HG03565 (cell line): ENCODE data around the gene MORF4L1.
A peak's percentile ranks its signal among the peaks of the same experiment; 100 is the strongest.
"Not testable (repeated sequence)": the region's sequence is repeated elsewhere in the genome, so short reads cannot be mapped to it uniquely, and the experiment has no call there.

Source experiments
- ATAC-seq: cut with Tn5 transposase; IDR thresholded peaks from one replicate; pipeline ENCODE4 v1.9.1; 2021; ENCODE audit warnings: mild to moderate bottlenecking, moderate library complexity; ENCODE audit not compliant: unreplicated experiment

MORF4L1 gene

DNA sequence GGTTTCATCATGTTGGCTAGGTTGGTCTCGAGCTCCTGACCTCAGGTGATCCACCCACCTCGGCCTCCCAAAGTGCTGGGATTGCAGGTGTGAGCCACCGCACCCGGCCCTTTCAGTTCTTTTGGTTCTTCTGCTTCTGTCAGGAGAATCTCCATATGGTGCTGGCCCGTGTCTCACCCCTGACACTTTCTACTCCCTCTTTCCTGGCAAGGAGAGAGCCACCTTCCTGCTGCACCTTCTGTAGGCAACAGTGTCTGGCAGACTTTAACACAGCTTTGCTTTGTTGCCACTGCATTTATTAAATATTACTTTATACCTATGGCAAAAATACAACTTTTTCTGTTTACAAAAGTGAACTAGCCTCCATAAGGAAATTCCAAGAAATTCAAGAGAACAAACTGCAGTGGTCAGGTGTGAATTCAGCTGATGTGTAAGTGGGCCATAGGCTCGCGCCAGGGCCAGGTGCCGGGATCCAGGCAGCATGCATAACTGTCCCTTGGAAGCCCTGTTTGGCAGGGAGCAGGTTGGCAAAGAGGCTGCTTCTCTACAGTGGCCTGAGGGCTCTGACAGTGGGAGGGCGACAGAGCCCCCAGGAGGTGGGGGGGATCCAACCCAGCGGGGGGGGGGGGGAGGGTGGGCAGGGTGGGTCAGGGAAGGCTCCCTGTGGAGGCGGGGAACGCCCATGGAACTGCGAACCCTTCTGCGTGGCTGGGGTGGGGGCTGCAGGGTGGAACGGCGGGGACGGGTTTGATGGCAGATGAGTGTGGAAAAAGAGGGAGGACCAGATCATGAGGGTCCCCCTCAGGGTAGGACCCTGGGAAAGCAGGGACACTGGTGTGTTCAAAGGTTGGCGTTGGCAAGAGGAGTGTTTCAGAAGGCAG, 51.0 kb downstream of the MORF4L1 start:
- ATAC-seq = no peak

DNA sequence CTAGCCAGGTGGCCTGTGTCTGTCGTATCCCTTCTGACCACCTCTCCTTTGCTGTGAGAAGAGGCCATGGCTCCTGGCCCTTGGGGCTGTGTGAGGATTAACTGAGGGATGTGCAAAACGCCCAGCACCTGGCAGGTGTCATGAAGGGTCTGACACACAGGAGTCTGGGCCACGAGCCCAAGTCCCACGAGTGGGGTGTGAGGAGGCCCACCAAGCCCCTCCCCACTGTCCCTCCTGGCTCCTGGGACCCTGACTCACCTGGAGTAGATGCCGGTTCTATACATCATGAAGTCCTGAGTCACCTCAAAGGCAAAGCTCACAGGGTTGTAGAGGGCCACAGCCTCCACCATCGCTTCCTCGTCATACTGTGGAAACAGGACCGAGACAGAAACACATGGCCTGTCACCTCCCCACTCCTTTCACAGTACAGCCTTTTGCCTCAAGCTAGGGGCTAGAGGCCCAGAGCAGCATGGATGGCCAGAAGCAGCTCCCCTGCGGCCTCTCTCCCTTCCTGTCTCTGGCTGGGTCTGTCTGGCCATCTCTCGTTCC, 52.5 kb downstream of the MORF4L1 start:
- no peak for ATAC-seq

DNA sequence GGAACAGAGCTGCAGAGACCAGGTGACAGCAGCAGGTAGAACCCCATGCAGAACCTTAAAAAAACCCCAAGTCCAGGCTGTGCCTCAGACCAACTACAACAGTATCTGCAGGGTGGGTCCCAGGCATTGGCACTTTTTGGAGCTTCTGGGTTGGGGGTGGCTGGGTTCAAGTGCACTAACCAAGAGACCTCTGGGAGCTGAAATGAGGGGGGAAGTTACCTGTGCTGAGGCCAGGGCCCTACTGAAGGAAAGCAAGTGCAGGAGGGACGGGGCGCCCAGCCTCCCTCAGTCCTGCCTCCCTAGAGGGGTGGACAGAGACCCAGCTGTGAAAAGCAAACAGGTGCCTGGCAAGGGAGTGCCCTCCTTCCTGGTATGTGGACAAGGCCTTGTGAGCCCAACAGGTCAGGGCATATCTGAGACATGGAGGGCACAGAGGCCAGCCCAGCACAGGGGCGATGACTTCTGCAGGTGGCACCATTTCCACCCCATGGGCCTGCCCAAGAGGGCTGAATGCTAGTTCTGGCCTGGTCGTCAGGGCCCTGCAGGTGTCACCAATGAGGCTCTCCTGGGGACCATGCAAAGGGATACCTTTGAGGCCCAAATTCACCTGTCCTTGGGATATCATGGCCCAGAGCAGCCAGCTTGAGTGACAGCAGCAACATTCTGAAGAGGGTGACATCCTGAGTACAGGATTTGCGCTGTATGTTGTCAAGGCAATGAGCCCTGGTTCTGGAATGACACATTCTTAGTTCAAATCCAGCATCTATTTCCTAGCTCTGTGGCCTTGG, 53.5 kb downstream of the MORF4L1 start:
- ATAC-seq = no peak

DNA sequence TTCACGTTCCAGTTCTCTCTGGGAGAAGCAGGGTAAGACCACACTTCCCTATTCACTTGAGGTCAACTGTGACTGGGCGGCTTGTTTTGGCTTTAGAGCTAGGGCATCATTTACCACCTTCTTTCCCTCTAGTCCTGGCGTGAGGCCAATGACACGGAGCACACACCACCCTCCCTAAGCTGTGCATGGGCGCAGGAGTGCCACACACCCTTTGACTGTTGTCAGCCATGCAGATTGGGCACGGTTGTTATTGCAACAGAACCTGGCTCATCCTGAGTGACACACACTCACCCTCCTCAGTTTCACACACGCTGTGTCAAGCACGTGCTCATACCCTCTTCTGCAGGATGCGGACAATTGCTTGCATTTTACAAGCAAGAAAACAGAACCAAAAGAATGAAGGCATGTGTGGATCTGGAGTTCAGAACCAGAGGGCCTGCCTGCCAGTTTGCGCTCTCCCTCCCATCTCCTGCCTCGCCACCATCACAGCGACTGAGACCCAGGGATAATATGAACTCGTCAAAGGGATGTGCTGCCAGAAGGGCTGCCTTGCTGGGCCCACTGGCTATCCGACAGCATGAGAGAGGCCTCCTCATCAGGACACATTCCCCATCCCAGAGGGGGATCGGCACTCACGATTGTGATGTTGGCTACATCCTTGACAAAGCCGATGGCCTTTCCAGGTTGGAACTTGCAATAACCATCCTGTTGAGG, 54.5 kb downstream of the MORF4L1 start:
- ATAC-seq = no peak

DNA sequence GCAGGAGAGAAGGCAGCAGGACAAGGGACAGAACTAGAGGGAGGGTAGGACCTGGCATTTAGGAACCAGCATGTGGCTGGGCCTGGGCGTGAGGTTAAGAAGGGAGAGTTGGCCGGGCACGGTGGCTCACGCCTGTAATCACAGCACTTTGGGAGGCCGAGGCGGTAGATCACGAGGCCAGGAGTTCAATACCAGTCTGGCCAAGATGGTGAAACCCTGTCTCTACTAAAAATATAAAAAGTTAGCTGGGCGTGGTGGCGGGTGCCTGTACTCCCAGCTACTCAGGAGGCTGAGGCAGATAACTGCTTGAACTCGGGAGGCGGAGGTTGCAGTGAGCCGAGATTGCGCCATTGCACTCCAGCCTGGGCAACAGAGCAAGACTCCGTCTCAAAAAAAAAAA, 55.5 kb downstream of the MORF4L1 start:
- ATAC-seq = not testable (repeated sequence)

DNA sequence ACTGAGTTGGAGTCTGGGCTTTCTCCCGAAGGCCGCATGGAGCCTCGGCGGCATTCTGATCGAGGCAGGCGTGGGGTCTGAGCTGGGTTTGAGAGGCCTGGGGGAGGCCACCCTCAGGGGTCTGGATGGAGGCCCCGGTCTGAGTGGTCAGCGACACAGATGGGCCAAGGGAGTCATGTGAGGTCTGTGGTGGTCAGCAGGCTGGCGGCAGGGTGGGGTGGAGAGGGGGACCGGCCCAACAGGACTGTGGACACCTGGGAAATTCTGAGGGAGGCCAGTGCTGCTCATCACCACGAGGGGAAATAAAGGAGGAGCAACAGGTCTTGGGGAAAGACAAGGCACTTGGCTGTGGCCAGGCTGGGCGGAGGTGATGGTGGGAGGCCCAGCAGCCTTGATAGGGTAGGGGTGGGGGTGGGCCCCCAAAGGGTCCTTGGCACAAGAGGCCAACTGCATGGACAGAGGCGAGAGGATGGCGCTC, 56.0 kb downstream of the MORF4L1 start:
- no peak for ATAC-seq

DNA sequence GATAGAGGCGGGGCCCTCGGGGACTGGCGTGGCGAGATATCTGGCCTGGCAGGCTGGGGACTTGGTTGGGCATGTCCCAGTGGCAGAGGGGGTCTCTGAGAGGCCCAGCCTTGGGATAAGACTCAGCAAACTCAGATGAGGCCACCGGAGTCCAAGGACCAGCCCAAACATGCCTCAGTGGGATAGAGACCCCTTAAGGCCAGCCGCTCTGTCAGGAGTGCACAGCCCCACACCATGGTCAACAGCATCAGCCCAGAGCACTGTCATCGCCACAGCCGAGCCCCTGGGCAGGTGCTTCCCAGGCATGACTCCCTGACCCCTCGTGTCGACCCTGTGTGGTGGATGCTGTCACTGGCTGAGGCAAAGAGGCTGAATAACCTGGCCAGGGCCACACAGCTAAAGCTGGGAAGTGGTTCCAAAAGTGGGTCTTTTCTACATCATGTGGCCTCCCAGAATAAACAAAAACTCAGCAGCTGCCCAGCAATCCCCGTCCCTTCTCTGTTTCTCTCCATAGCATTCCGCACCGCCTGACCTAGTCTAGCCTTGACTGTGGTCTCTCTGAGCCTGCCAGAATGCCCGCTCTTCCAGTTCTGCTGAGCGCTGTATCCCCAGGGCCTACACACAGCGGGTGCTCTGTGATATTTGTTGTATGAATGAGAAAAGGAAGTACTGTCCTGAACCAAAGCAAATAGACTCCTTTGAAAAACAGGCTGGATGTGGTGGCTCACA, 57.0 kb downstream of the MORF4L1 start:
- no peak for ATAC-seq

DNA sequence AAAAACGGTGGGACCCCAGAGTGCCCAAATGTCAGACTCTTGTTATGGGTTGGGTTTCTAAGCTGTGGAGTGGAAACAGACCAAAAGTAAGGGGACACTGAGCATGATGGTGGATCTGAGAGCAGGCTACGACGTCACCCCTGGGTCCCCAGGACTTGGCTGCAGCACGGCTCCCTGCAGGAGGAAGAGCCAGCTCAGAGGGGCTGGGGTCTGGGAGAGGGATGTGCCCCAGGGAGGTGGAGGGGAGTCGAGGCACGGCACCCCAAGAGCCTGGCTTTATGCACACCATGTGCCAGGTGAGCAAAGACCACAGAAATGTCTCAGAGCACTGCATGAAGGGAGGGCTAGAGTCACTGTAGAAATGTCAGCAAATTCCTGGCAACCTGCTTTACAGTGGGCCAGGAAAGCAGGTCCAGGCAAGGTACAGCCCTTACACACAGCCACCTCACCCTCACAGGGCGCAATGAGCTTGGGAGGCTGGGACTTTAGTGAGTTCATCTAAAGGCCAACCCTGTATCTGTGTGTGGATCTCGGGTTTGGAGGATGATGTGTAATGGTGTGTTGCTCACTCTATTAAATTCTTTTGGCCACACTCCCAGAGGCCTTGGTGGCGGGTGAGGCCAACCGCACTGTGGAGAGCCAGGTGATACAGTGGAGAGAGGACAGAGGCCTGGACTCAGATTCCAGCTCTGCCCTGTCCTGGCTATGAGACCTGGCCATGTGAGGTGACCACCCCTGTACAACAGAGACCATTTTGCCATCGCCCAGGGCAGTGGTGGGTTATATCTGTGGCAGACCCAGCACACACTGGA, 58.1 kb downstream of the MORF4L1 start:
- no peak for ATAC-seq

DNA sequence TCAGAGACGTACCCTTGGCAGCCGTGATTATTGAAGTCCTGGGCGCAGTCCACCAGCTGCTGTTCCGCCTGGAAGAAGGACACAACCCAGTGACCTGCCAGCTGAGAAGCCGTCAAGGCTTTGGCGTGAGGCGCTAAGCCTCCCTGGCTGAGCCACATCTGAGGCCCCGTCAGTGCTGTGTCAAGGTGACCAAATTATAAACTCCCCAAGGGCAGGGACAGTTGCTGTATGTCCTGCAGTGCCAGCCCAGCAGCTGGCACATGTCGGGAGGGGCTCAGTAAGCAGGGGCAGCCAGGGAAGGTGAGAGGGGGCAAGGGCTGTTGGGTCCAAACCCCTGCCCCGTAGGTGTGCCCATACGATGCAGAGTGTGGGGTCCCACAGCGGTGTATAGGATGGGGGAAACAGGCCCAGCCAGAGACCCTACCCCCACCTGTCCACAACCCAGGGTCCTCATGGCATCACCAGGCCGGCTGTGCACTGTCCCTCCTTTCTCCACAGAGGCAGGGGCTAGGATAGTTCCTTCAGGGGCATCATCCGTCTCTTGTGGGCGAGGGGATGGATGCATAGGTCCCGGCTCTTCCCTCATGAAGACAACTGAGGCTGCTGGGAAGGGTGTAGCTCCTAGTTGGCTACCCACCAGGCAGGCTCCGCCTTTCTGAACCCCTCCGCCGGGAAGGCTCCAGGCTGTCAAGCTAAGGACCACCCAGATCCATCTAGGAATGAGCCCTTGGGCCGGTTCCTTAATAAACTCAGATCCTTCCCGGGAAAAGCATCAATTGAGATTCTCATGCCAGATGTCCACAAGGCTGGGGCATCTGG, 59.0 kb downstream of the MORF4L1 start:
- no peak for ATAC-seq

DNA sequence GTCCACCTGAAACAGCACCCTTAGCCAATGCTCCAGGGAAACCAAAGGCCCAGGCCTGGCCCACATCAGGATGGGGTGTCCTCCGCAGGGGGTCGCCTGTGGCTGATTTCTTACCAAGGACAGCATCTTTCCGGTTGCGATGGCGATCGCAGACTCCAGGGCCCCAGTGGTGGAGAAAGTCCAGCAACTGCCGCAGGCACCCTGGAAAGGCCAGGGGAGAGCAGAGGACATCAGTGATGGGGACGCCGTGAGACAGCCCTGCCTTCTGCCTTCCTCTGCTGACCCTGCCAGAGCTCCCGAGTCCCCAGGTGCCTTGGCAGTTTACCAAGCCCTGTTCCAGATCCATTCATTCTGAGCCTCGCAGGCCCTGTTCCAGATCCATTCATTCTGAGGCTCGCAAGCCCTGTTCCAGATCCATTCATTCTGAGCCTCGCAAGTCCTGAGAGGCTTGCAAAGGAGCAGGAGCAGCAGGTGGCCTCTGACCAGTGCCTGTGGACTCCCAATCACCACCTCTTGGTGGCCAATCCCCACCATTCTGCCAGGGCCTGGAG, 59.6 kb downstream of the MORF4L1 start:
- ATAC-seq = no peak

DNA sequence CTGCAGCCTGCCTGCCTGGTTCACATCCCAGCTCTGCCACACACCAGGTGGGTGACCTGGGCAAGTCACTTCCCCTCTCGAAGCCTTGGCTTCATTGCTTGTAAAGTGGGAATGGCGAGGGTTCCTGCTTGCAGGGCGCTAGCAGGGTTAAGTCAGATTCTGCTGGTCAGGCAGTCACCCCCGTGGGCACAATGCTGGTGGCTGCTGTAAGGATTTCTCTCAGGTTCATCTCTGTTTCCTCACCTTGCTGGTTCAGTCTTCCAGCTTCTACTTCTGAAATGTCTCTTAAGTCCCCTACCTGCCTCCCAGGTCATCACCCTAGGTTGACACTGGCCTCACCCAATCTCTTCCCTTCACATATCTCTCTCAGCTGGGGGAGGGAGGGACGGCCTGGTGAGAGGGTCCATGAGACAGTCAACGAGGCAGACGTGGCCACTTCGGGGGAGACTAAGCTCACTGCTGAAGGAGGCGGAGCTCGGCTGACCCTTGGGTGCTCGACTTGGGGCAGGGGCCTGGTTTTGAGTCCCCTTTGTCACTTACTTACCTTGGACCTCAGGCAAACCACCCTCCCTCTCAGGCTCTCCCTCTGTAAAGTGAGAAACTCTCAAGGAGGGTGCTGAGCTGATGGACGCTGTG, 60.6 kb downstream of the MORF4L1 start:
- no peak for ATAC-seq

DNA sequence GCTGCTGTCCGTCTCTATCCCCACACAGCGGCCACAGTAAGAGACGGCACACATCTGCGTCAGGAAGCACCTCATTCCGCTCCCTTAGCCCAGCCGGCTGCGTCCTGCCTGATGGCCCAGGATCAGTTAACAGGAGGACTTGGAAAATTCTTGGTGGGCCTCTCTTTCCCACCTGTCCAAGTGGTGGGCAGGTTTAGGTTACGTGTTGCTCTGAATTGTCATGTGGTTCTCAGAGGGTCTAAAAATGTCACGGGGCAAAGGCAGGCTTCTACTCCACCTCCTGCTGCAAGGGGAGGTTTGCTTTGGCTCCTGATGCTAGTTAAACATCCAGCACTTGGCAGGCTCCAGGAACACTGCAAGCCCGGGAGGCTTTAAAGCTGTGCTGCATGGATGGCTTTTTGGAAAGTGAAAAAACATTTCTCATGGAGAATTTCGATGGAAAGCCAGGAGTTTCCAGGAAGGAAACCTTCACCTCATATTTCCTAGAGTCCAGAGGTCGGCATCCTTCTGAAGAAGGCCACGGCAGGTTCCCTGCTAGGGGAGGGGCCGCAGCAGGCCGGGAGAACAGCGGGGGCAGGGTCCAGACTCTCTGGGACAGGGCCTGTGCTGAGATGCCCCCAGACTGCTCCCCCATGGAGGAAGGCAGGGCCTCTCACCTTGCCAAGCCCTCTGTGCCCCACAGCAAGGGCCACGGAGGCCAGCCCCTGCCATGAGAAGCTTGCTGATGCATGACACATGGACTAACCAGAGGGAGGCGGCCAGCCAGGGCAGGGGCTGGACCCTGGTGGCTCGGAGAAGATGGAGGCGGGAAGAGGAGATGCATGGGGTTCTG, 61.3 kb downstream of the MORF4L1 start:
- ATAC-seq = no peak

DNA sequence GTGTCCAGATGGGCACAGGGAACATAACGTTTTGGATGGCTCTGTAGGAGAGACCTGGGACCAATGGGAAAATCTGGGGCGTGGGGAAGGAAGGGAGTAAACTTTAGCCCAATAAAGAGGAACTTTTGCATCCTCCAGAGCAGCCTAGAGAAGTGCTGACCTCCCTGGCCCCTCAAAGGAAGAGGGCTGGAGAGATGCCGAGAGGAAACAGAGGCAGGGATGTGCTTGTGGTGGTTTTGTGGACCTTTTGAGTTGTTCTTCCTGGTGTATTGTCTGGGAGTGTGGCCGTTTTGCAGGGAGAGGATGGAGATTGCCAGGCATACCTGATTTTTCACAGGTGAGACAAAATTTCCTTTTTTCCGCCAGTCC, 61.9 kb downstream of the MORF4L1 start:
- ATAC-seq = no peak

DNA sequence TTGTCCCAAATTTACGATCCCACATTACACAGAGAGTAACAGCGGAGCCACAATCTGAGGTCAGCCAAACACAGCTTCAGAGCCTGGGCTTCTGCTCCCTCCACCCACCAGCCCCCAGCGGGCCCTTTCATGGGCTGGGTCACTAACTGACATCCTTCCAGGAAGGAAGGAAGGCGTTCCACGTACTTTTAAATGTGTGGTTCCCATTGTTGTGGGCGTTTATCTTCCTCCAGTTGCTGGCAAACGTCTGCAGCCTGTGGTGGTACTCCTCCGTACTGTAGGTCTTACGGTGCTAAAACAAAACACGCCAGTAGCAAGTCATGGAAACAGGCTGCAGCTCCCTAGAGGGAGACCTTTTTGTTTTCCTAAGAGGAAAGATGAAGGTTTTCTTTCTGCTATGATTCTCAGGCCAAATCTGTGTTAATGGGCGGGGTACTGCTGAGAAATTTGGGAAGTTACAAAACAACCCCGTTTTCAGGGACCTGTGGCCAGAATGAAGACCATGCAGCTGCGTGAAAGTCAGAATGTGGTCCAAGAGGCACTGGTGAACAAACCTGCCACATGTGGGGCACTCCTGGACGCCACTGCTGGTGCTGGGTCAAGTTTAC, 64.5 kb downstream of the MORF4L1 start:
- ATAC-seq = no peak

DNA sequence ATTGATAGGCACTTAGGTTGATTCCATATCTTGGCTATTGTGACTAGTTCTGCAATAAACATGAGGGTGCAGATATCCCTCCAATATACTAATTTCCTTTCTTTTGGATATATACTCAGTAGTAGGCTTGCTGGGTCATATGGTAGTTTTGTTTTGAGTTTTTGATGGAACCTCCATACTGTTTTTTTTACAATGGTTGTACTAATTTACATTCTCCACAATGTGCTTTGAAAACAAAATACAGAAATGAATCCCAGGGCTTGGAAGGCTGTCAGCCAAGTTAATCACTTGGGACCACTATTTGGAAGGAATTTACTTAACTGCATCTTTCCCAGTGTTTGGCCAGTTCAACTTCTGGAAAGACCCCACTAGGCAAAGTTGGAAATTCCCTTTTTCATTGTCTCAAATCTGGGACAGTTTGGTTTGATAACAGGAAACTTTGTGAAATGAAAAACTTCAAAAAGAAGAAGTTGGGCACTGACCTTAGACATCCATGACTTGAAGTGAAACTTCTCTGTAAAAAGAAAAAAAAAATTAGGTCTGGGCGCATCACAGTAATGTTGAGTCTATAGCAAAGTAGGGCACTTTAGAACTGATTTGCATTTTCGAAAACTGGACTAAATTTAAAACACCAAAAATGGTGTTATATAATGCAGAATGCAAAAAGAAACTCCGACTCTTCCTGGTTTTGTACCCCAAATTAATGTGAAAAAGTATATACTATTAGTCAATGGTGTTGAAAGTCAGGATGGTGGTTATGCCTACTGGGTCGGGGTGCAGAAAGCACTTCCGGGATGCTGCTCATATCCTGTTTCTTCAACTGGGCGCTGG, 66.2 kb downstream of the MORF4L1 start:
- ATAC-seq = peak; percentile 63

DNA sequence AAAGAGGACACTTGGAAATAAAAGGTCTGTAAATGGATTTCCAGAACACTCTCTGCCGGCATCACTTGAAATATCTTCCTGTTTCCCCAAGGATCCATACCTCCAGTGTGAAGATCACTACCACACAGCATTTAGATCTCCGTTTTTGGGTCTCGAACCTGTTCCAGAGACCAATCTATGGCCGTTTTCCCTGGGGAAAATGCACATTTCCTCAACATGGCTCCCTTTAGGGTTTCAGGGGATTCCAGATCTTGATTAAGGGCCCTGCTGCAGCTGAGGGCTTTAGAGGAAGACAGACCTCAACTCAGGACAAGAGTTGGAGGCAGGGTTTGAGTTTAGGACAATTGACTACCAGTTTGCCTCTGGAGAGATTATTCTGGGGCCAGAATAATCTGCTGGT, 70.1 kb downstream of the MORF4L1 start:
- no peak for ATAC-seq
